Heart right ventricle (tissue), 16 donors: ENCODE measurements around the gene SPEN. TPM values are rescaled to one million over a fixed set of nuclear protein-coding genes. Genes with fewer than 3 reads are reported as not detected.
"Not testable (repeated sequence)": the region's sequence is repeated elsewhere in the genome, so short reads cannot be mapped to it uniquely, and the experiment has no call there.

Experiments used
- ATAC-seq, 8 donors: fragments of 200-7000 bp; cut with Tn5 transposase; one replicate each; pipeline ENCODE4 v1.9.1; 2020; ENCODE audit warnings: mild to moderate bottlenecking in 8 of 8, moderate library complexity in 8 of 8, moderate number of reproducible peaks in 1 of 8
- DNase-seq, 2 donors: peaks; one replicate each; pipeline ENCODE4 v3.0.0-alpha.2; 2020
- H3K27ac ChIP-seq, 10 donors: fragments of 200-600 bp; sonication (generic) in 2 of 10; one replicate each; pipeline versions ENCODE4 v1.5.0 to v1.8.0; 2020 to 2022; ENCODE audit warnings: mild to moderate bottlenecking in 3 of 10
- H3K27me3 ChIP-seq, 7 donors: fragments of 200-600 bp; one replicate each; pipeline ENCODE4 v1.8.0; 2021 to 2022; ENCODE audit warnings: mild to moderate bottlenecking in 2 of 7
- H3K36me3 ChIP-seq, 9 donors: fragments of 200-600 bp; sonication (generic) in 1 of 9; one replicate each; pipeline versions ENCODE4 v1.5.0 to v1.8.0; 2020 to 2022; ENCODE audit warnings: mild to moderate bottlenecking in 2 of 9
- H3K4me1 ChIP-seq, 9 donors: fragments of 200-600 bp; sonication (generic) in 1 of 9; one replicate each; pipeline versions ENCODE4 v1.5.0 to v1.8.0; 2020 to 2022; ENCODE audit warnings: mild to moderate bottlenecking in 4 of 9
- H3K4me3 ChIP-seq, 10 donors: fragments of 200-600 bp; sonication (generic) in 2 of 10; one replicate each; pipeline versions ENCODE4 v1.5.0 to v1.8.0; 2020 to 2022; ENCODE audit warnings: mild to moderate bottlenecking in 7 of 10, moderate library complexity in 2 of 10
- H3K9me3 ChIP-seq, 11 donors: fragments of 200-600 bp in 10 of 11; sonication (generic) in 2 of 11; one replicate each; pipeline versions ENCODE4 v1.5.0 to v1.8.0; 2013 to 2022; ENCODE audit warnings: mild to moderate bottlenecking in 2 of 11, control low read depth in 1 of 11, moderate library complexity in 1 of 11
- CTCF ChIP-seq, 9 donors: fragments of 200-600 bp; sonication (generic) in 2 of 9; IDR thresholded peaks; one replicate each; pipeline versions ENCODE4 v1.5.0 to v1.8.0; 2021 to 2022; ENCODE audit warnings: antibody characterized with exemption in 9 of 9, mild to moderate bottlenecking in 5 of 9, moderate library complexity in 1 of 9
- WGBS, 2 donors: extraction: QIAGEN DNeasy Blood & Tissue Kit; methylation state at CpG; one replicate each; pipeline ENCODE4 v1.1.7; 2013; ENCODE audit warnings: inconsistent platforms in 1 of 2; 5-methylcytosine and 5-hydroxymethylcytosine counted together
- intact Hi-C, 10 donors: fragments of 100-400 bp; cut with DNase I; formaldehyde crosslinking; loops; one replicate each; pipeline versions ENCODE4 v1.11.1 to v1.14.2; 2022
- polyA plus RNA-seq, 2 donors: library from polyadenylated mRNA; stranded (reverse); fragments of 200-250 nt; gene quantifications; one replicate each; pipeline ENCODE4 v1.2.3, GENCODE V29; 2013
- total RNA-seq, 10 donors: library from RNA; stranded (reverse); fragmentation: NEBNext Ultra II Directional in 3 of 10; extraction: Animal tissue kit (Norgen Biotek cat#: 25700) in 3 of 10; gene quantifications; one replicate each; pipeline versions ENCODE4 v1.2.1 to v1.2.4, GENCODE V29; 2021 to 2023
- donor health status: Arrhythmogenic right ventricular cardiomyopathy.
- donor health status: ischemic (EF 13 %, LVEDD 7.1; RV severe dilation, severe dysfunction).
- donor health status: healthy with polysubstance abuse.
- donor health status: DM: no; HTN: yes; CAD: no.
- donor health status: DM: no; HTN: no; CAD: no.
- donor health status: ischemic (EF 25% LVEDD 6.9; RV normal size, moderate dysfunction).
- donor health status: ischemic (EF 25% LVEDD 5.7; RV mildly dilated, moderate dysfunction).
- donor health status: healthy.
- donor health status: DM: yes; HTN: yes; CAD: no.
- donor health status: Ischemic cardiomyopathy.
- donor health status: ischemic (EF 35%, LVEDD 5.7; RV mildly dilated, moderate dysfunction).
- donor health status: nonischemic (EF 11% LVEDD 7.7; RV severe dilation, severe dysfunction).
- donor health status: DM: yes; HTN: yes; CAD: no.
- donor health status: PGD.
- donor health status: ischemic (EF 29% LVEDD 5.4; RV normal size, mild dysfunction).
- donor health status: nonischemic (EF 23%, LVEDD 6.1; RV moderate dilation, normal function).

The SPEN gene
- total and polyA plus RNA-seq, 12 donors: 11.2 to 34.4 (median 27.1) TPM

- WGBS, 2 donors: 98% methylated on average over 1 of the region's 1 CpG
- Histone ChIP-seq H3K4me3 (no peak overlapping the region), H3K4me1 (peaks cover 0 to 11% (median under 1%) of the 10 kb centered on the region in 9 donors), H3K36me3 (peaks cover 0 to 89% (median 45%) of the 10 kb centered on the region in 9 donors), H3K27me3 (no peaks in the 10 kb centered on the region), H3K27ac (no peak overlapping the region), H3K9me3 (no peaks in the 10 kb centered on the region)
- DNase-seq (no peak), ATAC-seq (no peak)
- no peak for TF ChIP-seq CTCF (IDR thresholded peaks at IDR 0.05)
- intact Hi-C loops: no loop called here
These were observed 63.6 kb downstream of the SPEN start for GRCh38 chr1:15911141-15911540.

- TF ChIP-seq CTCF (IDR thresholded peaks at IDR 0.05): no peak
- Histone ChIP-seq H3K36me3 (peaks cover 0 to 89% (median 42%) of the 10 kb centered on the region in 9 donors), H3K4me1 (peaks cover 0 to 19% (median 3%) of the 10 kb centered on the region in 9 donors), H3K27me3 (no peaks in the 10 kb centered on the region), H3K4me3 (no peak overlapping the region), H3K9me3 (no peaks in the 10 kb centered on the region), H3K27ac (no peak overlapping the region)
- intact Hi-C loops: no loop called here
- WGBS, 2 donors: 76 to 80% methylated on average over 2 of the region's 2 CpGs
- DNase-seq (no peak), ATAC-seq (no peak)
These were observed 64.4 kb downstream of the SPEN start for GRCh38 chr1:15911927-15912326.

GRCh38 chr1:15913607-15914006, 66.1 kb downstream of the SPEN start:
- Histone ChIP-seq H3K4me1 (peaks cover 0 to 23% (median 4%) of the 10 kb centered on the region in 9 donors), H3K36me3 (peaks cover 0 to 98% (median 46%) of the 10 kb centered on the region in 9 donors)
- ATAC-seq, H3K9me3 ChIP-seq, H3K27ac ChIP-seq, H3K27me3 ChIP-seq, H3K4me3 ChIP-seq, intact Hi-C loops, DNase-seq: not testable (repeated sequence)
- 97 to 98% methylated on average over 3 of the region's 3 CpGs for WGBS, 2 donors

GRCh38 chr1:15915991-15916390, 68.5 kb downstream of the SPEN start:
- intact Hi-C loops: no loop called here
- ATAC-seq: no peak
- peak overlapping the region in 1 of 10 donors; percentile 8 for H3K4me3 ChIP-seq
- 79 to 91% methylated on average over 4 of the region's 4 CpGs for WGBS, 2 donors
- H3K36me3 ChIP-seq: peaks cover 0 to 100% (median 46%) of the 10 kb centered on the region in 9 donors
- H3K4me1 ChIP-seq: peaks cover 0 to 28% (median 4%) of the 10 kb centered on the region in 9 donors
- H3K27me3 ChIP-seq: no peaks in the 10 kb centered on the region
- no peak for TF ChIP-seq CTCF (IDR thresholded peaks at IDR 0.05)
- peak overlapping the region in 1 of 10 donors; percentile 60 for H3K27ac ChIP-seq
- DNase-seq: no peak
- no peaks in the 10 kb centered on the region for H3K9me3 ChIP-seq

GRCh38 chr1:15916417-15916816, 68.9 kb downstream of the SPEN start:
- H3K36me3 ChIP-seq: peaks cover 0 to 100% (median 46%) of the 10 kb centered on the region in 9 donors
- DNase-seq (no peak), ATAC-seq (no peak)
- no peaks in the 10 kb centered on the region for H3K27me3 ChIP-seq
- 84 to 90% methylated on average over 4 of the region's 4 CpGs for WGBS, 2 donors
- peak overlapping the region in 2 of 10 donors; percentile 29 to 60 for H3K27ac ChIP-seq
- H3K4me3 ChIP-seq: peak overlapping the region in 1 of 10 donors; percentile 8
- no peak for TF ChIP-seq CTCF (IDR thresholded peaks at IDR 0.05)
- intact Hi-C loops: no loop called here
- H3K9me3 ChIP-seq: no peaks in the 10 kb centered on the region
- peaks cover 0 to 28% (median 4%) of the 10 kb centered on the region in 9 donors for H3K4me1 ChIP-seq
